HL-60/S4 treated with phorbol 12-myristate 13-acetate at 8.2 ng/mL for 4 days and 3 days (cell line): ENCODE results near the gene TRAM2.

Source experiments
- in situ Hi-C: fragments of 300-500 bp; cut with MboI; formaldehyde crosslinking; loops from 2 replicates; pipeline ENCODE4 v1.15.0; 2022; ENCODE audit warnings: low sequenced_read_pairs

The TRAM2 gene

DNA sequence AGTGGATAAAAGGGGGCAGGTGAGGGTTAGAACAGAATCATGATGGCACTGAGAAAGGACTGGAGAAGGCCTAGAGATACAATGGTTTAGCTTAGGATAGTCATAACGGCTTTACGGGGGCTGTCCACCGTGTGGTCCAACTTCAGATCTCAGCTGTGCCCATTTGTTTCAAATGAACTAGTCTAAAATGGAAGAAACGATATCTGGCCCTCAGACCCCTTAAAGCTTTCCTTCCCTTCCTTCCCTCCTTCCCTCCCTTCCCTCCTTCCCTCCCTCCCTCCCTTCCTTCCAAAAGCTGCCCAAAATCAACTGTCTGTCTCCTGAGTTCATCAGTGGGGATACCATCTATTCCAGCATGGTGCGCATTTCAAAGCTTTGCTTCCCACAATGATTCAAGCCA is 27.9 kb downstream of the TRAM2 start:
- in situ Hi-C loops = no loop called here

DNA sequence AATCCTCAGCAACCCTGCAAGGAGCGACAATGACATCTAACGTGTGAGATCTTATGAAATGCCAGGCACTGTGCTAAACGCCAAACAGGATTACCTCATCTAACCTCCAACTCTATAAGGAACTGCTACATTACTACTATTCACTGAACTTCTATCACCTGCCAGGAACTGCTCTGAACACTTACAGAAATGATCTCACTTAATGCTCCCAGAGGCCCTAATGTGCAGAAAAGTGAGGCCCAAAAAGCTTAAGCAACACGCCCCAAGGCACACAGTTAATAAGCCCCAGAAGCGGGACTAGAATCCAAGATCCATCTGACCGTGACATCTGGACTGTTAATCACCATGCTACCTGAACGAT is 28.5 kb downstream of the TRAM2 start:
- in situ Hi-C loops = no loop called here

DNA sequence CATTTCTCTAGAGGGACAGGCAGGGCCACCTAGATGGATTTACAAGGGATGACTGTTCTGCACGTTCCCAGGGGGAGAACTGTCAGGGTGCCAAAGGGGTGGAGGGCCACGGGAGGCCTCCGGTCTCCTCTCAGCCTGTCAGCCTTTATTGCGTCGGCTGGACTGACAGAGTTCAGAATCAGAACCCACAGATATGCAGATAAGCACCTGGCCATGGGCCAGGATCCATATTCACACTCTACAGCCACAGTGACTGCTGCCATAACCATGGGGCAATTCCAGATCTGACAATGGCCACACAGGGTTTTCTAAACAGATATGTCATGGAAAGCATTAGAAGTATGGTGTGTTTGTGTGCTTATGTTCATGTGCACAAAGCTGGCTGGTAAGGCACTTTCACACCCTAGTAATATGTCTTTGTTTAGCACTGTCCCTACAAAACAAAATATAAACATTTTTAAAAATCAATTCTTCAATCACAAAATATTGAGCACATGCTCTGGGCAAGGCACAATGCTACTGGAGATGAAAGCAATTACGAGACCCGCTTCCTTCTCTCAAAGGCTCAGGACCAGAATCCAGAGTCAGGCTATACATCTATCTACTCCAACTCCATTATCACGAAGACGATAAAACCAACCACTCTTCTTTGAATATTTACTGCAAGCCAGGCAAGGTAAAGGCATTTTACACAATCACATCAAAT is 29.1 kb downstream of the TRAM2 start:
- in situ Hi-C loops = no loop called here

DNA sequence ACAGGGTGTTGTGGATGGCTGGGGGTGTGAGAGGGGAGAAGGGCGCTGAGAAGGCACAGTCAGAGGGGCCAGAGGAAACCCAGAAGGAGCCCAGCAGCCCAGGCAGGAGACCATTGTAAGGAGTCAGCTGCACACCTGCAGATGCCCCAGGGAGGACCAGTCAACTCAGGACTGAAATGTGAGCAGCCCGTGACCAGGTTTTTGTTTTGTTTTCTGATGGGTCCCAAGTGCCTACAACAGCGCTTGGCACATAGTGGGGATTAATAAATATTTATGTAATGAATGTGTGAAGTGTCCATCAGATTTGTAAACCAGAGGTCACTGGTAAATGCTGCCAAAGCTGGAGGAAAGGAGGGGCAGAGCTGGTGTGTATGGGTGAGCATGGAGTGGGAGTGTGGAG is 30.2 kb downstream of the TRAM2 start:
- in situ Hi-C loops = no loop called here

DNA sequence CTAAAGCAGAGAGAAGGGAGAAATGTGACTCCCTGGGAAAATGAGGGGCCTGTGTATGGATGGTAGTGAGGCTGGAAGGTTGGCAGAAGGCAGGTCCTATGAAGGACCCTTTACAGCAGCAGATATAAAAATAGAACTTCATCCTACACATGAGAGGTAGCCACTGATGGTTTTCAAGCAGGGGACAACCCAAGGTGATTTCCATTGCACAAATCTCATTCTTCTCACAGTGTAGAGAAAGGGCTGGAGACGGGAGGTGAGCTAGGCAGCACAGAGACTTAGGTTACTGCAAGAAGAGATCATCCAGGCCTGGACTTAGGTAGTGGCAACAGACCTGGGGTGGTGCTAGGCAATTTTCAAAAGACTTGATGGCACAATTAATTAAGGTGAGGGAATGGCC is 30.7 kb downstream of the TRAM2 start:
- in situ Hi-C loops = no loop called here

DNA sequence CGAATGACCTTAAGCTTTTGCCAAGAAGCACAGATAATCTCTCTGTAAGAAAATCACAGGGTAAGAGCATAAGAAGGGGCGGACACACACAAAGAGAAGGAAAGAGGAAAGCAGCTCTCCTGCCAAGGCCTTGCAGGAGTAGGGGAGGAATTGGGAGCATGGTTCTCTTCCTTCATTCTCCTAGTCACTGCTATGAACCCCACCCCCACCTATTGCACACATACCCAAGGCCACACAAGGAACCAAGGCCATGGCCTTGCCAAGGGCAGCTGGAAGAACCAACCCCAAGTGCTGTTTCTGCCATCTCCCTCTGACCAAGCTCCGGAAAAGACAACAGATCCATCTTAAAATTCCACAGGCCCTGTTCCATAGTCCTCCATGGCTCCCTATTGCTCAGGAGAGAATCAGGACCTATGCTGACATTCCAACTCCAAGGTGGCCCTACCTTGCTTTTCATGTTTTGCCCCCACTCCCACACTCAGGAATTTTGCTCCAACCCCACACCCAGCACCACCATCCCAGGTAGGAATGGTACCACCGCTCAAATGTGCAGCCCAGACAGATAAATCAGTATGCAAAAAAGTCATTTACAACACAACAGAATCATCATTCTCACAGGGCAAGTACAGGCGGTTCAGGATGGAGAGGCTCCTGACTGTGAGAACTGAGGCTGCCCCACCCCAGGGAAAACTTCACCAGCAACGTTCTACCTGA is 31.3 kb downstream of the TRAM2 start:
- in situ Hi-C loops = no loop called here

DNA sequence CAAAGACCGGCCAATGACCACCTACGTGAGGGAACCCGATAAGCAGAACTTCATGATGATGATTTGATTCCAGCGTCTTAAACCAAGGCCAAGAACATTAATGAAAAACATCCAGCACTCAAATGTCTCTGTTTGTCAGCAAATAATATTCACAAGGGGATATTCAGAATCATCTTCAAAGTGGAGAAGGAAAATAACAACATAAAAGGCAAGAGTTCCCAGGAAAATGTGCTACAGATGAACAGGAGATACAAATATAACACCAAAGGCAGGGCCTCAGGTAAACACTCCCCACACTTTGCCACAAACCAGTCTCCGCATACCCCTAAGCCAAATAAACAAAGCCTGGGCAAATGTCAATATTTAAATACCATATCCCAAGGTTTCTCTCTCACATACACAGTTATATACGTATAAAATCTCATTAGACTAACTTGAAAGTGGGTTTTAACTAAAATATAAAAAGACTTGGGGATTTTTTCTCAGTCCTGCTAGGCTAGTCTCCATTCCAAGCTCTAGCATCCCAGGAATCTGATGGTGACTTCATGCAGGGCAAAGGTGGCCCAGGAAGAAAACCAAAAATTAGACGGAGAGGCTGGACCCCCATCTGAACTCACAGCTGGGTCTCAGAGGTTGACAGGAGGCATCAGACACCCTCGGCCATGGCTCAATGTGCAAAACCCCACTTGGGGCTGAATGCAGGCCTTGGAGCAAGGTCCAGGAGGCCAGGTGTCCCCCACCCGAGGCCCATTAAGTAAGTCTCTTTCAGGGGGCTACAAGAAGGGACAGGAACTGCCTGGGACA is 32.1 kb downstream of the TRAM2 start:
- in situ Hi-C loops = no loop called here

DNA sequence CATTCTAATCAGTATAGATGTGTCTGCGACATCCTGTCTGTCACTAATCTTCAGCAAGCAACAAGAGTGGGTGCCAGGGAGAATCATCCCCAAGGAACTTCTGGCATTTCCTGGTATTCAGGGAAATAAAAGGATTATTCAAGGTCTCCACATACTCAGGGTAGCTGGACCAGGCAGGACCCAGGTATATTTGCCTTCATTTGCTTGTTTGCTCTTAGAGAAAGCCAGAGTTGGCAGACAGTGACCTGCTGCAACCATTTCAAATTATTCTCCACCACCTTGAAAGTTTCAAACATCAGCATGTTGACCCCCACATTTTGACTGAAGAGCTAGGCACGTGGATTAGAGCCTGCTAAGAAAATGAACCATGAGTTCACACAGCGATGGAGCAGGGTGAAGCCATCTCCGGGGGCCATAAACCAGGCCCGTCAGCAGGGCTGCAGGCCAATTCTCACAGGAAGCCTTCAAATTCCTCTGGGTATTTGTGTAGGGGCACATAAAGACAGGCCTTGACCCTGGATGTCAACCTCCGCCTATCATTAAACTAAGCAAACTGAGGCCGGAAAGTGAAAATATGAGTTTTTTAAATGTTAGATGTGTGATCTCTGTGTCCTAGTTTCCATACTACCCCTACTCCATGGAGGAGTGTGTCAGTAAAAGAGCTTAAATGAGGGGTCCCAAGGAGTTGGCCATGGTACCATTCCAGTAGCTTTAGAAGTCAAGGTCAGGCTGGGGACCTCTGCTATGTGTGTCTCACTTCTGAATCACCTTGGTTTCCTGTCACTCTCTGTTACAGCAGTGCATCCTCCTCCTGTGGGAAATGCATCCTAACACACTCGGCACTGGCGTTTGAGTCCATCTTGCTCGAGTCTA is 32.9 kb downstream of the TRAM2 start:
- in situ Hi-C loops = no loop called here

DNA sequence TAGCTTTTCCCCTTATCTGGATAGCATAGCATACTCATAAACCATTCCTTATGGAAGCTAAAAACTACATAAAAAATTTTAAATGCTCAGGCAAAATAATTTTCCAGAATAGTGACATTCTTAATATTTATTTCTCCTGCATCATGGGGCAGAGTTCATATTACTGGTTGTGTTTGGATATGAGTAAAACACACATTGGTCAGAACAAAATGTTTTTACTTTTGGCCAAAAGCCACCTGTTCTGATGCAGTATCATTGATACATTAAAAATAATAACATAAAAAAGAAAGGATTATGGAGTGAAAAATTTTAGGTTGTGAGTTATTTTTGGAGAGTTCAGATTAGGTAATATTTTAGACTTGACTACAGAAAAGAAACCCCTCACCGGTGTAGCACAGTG is 33.6 kb downstream of the TRAM2 start:
- in situ Hi-C loops = no loop called here

DNA sequence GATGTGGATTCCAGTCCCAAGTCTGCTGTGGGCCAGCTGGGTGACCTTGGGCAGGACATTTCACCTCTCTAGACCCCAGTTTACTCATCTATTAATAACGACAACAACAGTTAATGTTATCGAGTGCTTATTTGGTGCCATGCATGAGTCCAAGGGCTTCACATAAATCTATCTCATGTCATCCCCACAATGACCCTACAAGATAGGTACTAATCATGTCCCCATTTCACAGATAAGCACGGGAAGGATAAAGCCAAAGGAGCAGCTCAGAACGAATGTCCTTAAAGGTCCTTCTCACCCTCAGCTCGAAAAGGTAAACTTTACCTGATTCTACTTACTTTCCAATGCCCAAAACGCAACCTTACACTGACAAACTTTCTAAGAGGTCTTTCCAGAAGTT is 35.7 kb downstream of the TRAM2 start:
- in situ Hi-C loops = no loop called here

DNA sequence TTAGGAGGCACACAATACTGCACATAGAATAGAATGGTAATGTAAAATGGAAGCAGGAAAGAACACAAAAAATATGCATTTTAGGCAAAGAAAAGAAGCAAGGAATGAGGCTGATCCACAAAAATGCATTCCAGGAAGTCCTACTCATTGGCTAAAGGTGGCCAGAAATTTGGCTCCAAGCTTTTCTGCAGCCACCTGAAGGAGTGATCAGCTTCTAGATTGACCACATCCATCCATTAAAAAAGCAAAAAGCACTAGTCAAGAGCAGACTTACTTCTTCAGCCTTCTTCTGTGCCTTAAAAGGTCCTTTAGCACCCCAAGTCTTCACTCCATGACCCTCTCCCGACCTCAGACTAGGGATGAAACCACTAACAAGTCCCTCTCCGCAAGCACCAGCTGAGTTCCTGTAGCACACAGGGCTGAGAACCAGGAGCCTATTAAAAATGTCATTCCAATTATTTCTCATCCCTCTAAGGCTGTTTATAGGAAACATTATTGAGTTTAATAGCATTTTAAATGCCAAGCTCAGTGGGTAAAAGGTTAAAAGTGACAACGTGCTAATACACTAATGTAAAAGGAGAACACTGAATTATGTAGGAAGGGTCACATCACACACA is 36.5 kb downstream of the TRAM2 start:
- in situ Hi-C loops = no loop called here

DNA sequence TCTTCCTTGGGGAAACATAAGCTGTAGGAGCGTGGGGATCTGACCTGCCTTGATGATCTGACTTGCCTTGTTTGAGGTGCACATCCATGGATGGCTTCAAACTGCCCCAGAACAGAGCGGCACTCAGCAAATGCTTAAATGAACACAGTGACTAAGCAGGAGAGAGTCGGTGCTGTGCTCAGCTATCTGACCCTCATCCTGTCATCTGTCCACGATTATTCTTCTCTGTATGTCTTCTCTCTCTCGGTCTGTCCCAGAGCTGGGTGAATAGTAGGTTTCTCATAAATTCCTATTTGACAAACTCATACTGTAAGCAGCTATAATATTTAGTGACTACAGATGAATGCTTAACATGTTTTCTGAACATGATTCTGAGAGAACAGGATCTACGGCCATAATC is 37.3 kb downstream of the TRAM2 start:
- in situ Hi-C loops = no loop called here

DNA sequence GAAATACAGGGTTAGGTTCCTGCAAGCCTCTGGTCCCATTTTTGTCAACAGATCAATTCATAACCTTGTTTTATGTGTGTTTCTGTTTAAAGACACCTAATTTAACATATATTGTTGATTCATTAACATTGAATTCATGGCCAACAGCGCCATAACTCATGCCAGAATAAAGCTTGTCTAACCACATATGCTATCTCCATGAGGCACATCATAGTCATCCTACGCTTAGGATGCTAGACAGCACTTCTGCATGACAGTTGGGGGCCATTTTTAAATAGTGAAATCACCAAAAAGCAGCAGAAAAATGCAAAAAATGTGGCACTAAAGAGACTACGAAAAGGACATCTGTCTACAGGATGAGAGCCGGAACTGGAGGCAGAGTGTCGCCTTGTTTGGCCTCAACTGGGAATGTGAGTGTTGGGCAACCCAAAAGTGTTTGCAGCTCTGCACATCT is 37.9 kb downstream of the TRAM2 start:
- in situ Hi-C loops = no loop called here

DNA sequence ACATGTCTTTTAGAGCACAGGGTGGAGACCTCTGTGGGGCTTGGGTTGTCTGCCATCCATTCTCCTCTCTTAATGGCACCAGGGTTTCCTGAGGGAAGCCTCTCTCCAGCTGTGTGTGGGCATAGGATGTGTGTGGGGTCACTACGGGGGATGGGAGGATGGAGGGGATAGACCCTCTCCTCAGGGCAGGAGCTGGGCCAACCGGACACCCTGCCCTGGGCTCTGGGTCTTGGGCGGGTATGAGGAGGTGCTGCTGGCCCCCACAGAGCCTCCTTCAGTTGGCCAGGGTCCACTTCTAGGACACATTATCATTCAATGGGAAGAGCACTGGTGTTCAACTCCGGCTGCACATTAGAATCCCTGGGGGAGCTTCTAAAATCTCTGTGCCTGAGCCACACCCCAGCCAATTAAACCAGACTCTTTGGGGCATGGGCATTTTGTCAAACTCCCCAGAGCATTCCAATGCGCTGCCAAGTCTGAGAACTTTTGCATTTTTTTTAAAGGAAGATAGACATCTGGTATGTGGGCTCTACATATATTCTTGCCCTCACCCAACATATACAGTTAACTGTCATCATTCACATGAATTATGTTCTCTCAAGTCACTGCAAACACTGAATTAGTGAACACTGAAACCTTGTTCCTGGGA is 38.5 kb downstream of the TRAM2 start:
- in situ Hi-C loops = no loop called here

DNA sequence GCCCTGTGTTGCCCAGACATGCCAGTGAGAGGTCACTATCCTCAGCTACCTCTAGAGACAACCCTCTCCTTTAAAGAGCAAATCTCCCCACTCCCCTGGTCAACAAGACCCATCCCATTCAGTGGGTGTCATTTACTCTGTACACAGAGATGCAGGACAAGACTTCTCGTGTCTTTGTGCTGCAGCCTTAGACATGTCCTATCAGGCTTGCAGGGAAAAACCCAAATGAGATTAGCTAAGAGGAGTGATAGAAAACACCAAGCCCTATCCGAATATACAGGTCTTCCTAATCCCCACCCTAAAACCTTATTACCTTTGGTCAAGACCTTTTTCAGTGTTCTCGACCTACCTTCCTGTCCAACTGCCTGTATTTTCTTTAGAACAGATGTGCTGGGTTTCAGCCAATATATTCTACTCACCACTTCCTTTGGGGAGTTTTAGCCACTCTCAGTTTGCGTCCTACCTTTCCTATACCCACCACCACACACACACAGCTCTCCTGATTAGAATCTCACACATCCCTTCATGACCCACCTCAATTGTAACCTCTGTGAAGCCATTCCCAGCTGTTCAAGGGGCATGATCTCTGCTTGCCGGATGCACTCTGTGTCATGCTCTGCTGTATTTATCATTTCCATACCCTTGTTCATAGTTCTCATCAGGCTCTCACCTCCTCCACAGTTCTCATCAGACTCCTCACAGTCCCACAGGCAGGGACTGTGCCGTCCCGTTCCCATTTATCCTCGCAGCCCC is 39.7 kb downstream of the TRAM2 start:
- in situ Hi-C loops = no loop called here

DNA sequence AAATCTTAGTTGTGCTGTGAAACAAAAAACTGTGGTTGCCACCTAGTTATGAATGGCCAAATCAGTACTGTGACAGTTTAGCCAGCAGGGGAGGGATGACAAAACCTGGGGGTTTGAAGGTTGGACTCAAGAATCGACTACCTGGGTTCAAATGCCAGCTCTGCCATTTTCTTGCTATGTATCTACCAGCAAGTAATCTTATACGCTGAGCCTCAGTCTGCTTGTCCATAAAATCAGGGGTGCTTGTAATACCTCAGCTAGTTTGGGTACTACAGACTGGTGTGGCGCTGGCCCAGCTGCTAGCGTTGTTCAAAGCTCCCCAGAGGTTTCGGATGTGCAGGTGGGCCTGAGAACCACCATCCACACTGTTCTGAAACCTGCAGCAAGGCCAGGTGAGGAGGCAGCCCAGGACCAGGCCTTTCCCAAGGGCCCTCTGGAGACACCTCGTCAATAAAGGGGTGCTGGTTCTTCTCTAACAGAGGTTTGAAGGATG is 40.4 kb downstream of the TRAM2 start:
- in situ Hi-C loops = no loop called here

DNA sequence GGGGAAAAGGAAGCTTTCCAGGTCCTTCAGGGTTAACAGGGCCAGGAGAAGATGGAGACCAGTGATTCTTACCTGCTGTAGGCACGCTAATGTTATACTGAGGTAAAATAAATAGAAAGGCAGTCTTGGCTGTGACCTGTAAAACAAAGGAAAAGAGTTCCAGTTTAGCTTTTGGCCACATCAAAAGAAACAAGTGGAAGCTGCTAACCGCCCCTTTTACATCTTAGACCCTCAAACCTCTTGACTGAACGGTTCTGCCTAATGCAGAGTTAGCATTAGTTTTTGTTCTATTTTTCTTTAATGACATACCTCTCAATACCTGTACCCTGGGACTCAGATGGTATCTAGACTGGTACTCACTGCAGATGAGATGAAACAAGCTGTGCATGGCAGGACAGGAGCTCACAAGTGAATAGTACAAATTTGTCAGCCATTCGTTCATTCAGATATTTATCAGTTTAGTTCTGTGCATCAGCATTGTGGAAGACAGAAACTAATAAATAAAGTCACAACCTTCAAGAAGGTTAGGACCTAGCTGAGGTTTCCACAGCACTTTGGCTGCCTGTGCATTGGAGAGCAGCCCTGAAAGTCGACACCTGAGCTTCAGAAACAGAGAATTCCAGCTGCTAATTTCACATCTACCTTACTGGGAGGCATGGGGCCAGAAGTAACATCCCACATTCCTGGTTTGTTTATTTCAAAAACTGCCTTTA is 41.0 kb downstream of the TRAM2 start:
- in situ Hi-C loops = no loop called here

DNA sequence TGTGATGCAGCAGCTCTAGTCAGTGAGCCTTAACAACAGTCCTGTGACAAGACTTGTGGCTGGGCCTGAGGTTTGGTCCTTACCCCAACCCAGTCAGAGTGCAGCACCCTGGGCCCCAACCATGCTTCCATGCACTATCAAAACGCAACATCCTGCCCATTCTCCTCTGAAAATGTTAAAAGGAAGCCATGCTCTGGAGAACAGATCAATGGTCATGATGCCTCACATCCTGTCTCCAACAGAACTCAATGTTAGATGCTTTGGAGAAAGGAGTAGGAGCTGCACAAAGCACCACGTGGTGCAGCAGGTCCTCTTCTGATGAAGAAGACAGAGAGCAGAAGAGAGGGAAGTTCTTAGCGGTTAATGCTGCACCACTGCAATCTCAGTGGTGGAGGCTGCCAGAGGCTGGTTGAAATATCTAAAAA is 41.9 kb downstream of the TRAM2 start:
- in situ Hi-C loops = no loop called here
